ENCODE data around the gene COL19A1.

DNA sequence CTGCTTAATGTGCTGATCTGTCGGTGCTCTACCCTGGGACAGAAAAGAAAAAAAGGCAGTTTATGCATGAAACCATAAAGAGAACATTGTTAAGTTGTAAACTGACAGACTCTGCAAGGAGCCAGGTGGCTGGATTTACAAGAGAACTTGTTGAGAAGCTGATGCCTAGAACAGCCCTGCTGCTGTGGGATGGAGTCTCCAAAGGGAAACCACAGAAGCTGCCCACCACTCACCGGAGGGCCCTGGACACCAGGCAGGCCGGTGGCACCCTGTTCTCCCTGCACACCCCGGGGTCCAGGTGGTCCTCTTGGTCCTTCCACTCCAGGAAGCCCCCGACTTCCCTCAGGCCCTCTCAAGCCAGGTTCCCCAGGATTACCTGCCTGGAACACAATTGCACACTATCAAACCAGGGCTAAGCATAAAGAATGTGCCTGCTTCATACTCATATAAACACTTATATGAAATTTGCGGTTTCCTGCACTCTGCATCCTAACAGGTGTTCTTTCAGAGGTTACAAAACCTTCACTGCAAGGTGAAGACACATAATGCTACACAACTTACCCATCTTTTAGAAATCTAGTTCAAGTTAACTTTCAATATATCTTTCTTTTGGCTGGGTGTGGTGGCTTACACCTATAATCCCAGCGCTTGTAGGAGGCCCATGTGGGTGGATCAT is 368.3 kb downstream of the COL19A1 start:
- TF ChIP-seq CTCF (IDR thresholded peaks at IDR 0.05), result no peak
- TF ChIP-seq POLR2A (IDR thresholded peaks at IDR 0.05), result no peak
